A549 (cell line): Measurements from ENCODE around the gene TSR3.

Experiments used
- CBX8 ChIP-seq: fragments of 200-600 bp; sonication (generic); IDR thresholded peaks from 2 replicates; pipeline ENCODE4 v1.6.1; 2016
- MAFK ChIP-seq: fragments of 450-650 bp; IDR thresholded peaks from 2 replicates; pipeline ENCODE4 v1.6.1; 2014; ENCODE audit not compliant: partially characterized antibody
- POLR2A ChIP-seq: IDR thresholded peaks from 2 replicates; pipeline ENCODE4 v1.6.1; 2012; ENCODE audit warnings: mild to moderate bottlenecking, low read length
- TF ChIP-seq, protein P1 (sequence below): fragments of >200 bp; sonication (Bioruptor Twin); formaldehyde crosslinking; IDR thresholded peaks from 3 replicates; pipeline ENCODE4 v1.5.1; 2016
- TF ChIP-seq, protein P2 (sequence below): IDR thresholded peaks from 2 replicates; pipeline ENCODE4 v1.6.1; 2012

- TF ChIP-seq POLR2A (no peak), MAFK (no peak), CBX8 (no peak)
- TF ChIP-seq, protein P1, sequence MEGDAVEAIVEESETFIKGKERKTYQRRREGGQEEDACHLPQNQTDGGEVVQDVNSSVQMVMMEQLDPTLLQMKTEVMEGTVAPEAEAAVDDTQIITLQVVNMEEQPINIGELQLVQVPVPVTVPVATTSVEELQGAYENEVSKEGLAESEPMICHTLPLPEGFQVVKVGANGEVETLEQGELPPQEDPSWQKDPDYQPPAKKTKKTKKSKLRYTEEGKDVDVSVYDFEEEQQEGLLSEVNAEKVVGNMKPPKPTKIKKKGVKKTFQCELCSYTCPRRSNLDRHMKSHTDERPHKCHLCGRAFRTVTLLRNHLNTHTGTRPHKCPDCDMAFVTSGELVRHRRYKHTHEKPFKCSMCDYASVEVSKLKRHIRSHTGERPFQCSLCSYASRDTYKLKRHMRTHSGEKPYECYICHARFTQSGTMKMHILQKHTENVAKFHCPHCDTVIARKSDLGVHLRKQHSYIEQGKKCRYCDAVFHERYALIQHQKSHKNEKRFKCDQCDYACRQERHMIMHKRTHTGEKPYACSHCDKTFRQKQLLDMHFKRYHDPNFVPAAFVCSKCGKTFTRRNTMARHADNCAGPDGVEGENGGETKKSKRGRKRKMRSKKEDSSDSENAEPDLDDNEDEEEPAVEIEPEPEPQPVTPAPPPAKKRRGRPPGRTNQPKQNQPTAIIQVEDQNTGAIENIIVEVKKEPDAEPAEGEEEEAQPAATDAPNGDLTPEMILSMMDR, result peak; percentile 78
- TF ChIP-seq, protein P2, sequence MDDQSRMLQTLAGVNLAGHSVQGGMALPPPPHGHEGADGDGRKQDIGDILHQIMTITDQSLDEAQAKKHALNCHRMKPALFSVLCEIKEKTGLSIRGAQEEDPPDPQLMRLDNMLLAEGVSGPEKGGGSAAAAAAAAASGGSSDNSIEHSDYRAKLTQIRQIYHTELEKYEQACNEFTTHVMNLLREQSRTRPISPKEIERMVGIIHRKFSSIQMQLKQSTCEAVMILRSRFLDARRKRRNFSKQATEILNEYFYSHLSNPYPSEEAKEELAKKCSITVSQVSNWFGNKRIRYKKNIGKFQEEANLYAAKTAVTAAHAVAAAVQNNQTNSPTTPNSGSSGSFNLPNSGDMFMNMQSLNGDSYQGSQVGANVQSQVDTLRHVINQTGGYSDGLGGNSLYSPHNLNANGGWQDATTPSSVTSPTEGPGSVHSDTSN, result no peak
These were observed 50.8 kb downstream of the TSR3 start for GRCh38 chr16:1300664-1301476.
